NT2/D1 (cell line): Measurements from ENCODE around the gene OR7G1.

ENCODE experiments used
- SUZ12 ChIP-seq: IDR thresholded peaks from 2 replicates; pipeline ENCODE4 v1.6.1; 2011; ENCODE audit not compliant: insufficient read length, insufficient read depth; ENCODE audit errors: extremely low read depth
- YY1 ChIP-seq: IDR thresholded peaks from 2 replicates; pipeline ENCODE4 v1.6.1; 2011; ENCODE audit not compliant: insufficient read length, insufficient read depth

GRCh38 chr19:9140159-9140874, 24.8 kb upstream of the OR7G1 start, which contains the start of gene ZNF317:
- TF ChIP-seq YY1 (peak; percentile 83), SUZ12 (no peak)
